OCI-LY3 (cell line): Measurements from ENCODE around the gene PARD6G.

Source experiments
- H2AFZ ChIP-seq: fragments of 200-600, 300-600 bp; shearing (Covaris generic); 2 replicates; pipeline ENCODE4 v1.6.0; 2014; ENCODE audit warnings: antibody characterized with exemption, low read depth, low read length
- H3K27ac ChIP-seq: fragments of 200-600, 300-600 bp; sonication (generic); 2 replicates; pipeline ENCODE4 v1.5.1; 2014; ENCODE audit warnings: mild to moderate bottlenecking, low read length, moderate library complexity, mixed read lengths
- H3K27me3 ChIP-seq: fragments of 200-600, 300-600 bp; sonication (generic); 2 replicates; pipeline ENCODE4 v1.6.1; 2014; ENCODE audit warnings: low read depth, low read length, mixed read lengths
- H3K36me3 ChIP-seq: fragments of 200-600, 300-600 bp; sonication (generic); replicated peaks from 2 replicates; pipeline ENCODE3; 2014; ENCODE audit warnings: low read depth, low read length, mixed read lengths
- H3K4me1 ChIP-seq: fragments of 300-600, 200-600 bp; sonication (generic); 2 replicates; pipeline ENCODE4 v1.6.1; 2014; ENCODE audit warnings: low read length, mixed read lengths
- H3K4me2 ChIP-seq: fragments of 200-600, 300-600 bp; sonication (generic); 2 replicates; pipeline ENCODE4 v1.6.1; 2014; ENCODE audit warnings: low read length, mixed read lengths
- H3K4me3 ChIP-seq: fragments of 300-600, 200-600 bp; sonication (generic); 2 replicates; pipeline ENCODE4 v1.5.1; 2014; ENCODE audit warnings: antibody characterized with exemption, mild to moderate bottlenecking, low read length, moderate library complexity
- H3K79me2 ChIP-seq: fragments of 300-600, 200-600 bp; shearing (Covaris generic); 2 replicates; pipeline ENCODE4 v1.6.1; 2014; ENCODE audit warnings: mild to moderate bottlenecking, low read length, mixed read lengths
- H3K9ac ChIP-seq: fragments of 300-600, 200-600 bp; shearing (Covaris generic); 2 replicates; pipeline ENCODE4 v1.6.0; 2014; ENCODE audit warnings: mild to moderate bottlenecking, low read length, moderate library complexity
- H3K9me3 ChIP-seq: fragments of 200-600, 300-600 bp; shearing (Covaris generic); 2 replicates; pipeline ENCODE4 v1.6.1; 2014; ENCODE audit warnings: low read length, mixed read lengths; ENCODE audit not compliant: insufficient read depth
- H4K20me1 ChIP-seq: fragments of 200-600, 300-600 bp; sonication (generic); 2 replicates; pipeline ENCODE4 v1.6.1; 2016; ENCODE audit warnings: low read length, mixed read lengths; ENCODE audit not compliant: insufficient read depth
- EZH2phosphoT487 ChIP-seq: fragments of 200-600 bp; shearing (Covaris generic); IDR thresholded peaks from 2 replicates; pipeline ENCODE4 v1.6.1; 2018; ENCODE audit warnings: antibody characterized with exemption, mixed run types, low read depth
- TF ChIP-seq, protein P1 (sequence below): fragments of 200-600, 300-600 bp; sonication (generic); IDR thresholded peaks from 2 replicates; pipeline ENCODE4 v1.5.1; 2014; ENCODE audit warnings: antibody characterized with exemption, low read length, low read depth

PARD6G gene

DNA sequence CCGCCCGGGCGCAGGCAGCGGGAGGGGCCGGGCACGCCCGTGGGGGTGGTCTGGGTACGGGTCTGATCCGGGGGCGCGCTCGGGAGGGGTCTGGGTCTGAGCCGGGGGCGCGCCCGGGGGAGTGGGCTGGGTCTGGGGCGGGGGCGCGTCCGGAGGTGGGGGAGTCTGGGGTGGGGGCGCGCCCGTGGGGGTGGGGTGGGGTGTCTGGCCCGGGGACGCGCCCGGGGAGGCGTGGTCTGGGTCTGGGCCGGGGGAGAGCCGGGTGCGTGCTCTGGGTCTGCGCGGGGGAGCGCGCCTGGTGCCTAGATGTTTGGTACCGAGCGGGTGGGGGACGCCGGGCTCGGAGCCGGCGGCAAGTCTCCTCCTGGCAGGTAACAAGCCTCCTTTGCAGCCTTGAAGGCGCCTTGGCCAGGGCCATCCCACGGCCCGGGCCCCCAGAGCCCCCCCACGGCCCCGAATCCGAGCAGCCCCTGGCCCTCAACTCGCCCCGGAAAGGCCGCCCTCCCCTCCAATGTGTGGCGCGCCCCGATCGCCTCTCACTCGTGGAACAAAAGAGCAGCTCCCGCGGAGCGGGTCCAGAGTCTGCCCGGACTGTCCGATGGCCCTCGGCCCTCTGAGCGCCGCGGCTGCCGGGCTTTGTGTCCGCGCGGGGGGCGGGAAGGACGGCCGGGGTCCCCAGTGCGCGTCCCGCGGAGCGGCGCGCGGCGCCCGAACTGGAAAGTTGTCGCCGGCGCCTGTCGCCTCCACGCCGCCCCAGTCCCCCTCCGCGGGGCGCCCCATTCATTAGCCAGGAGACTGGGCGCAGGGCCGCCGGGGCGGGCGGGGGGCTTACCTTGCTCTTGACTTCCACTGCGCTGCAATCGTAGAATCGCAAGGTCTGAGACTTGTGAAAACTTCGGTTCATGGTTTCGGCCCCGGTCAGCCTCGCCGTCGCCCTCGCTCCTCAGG lies 595 bp downstream of the PARD6G start:
- Histone ChIP-seq H3K27ac (no peak overlapping the region), H3K9ac (peak overlapping the region; percentile 73), H4K20me1 (peaks cover 19% of the 10 kb centered on the region; the same call in 1 of the 2 replicates), H3K36me3 (no peaks in the 10 kb centered on the region), H3K27me3 (peaks cover 42% of the 10 kb centered on the region), H3K4me3 (peak overlapping the region; percentile 77), H3K9me3 (no peaks in the 10 kb centered on the region), H3K79me2 (no peaks in the 10 kb centered on the region), H3K4me1 (peaks cover 8% of the 10 kb centered on the region), H2AFZ (peak overlapping the region; percentile 22), H3K4me2 (peak overlapping the region; percentile 72)
- TF ChIP-seq, protein P1, sequence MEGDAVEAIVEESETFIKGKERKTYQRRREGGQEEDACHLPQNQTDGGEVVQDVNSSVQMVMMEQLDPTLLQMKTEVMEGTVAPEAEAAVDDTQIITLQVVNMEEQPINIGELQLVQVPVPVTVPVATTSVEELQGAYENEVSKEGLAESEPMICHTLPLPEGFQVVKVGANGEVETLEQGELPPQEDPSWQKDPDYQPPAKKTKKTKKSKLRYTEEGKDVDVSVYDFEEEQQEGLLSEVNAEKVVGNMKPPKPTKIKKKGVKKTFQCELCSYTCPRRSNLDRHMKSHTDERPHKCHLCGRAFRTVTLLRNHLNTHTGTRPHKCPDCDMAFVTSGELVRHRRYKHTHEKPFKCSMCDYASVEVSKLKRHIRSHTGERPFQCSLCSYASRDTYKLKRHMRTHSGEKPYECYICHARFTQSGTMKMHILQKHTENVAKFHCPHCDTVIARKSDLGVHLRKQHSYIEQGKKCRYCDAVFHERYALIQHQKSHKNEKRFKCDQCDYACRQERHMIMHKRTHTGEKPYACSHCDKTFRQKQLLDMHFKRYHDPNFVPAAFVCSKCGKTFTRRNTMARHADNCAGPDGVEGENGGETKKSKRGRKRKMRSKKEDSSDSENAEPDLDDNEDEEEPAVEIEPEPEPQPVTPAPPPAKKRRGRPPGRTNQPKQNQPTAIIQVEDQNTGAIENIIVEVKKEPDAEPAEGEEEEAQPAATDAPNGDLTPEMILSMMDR: no peak
- no peak for TF ChIP-seq EZH2phosphoT487

DNA sequence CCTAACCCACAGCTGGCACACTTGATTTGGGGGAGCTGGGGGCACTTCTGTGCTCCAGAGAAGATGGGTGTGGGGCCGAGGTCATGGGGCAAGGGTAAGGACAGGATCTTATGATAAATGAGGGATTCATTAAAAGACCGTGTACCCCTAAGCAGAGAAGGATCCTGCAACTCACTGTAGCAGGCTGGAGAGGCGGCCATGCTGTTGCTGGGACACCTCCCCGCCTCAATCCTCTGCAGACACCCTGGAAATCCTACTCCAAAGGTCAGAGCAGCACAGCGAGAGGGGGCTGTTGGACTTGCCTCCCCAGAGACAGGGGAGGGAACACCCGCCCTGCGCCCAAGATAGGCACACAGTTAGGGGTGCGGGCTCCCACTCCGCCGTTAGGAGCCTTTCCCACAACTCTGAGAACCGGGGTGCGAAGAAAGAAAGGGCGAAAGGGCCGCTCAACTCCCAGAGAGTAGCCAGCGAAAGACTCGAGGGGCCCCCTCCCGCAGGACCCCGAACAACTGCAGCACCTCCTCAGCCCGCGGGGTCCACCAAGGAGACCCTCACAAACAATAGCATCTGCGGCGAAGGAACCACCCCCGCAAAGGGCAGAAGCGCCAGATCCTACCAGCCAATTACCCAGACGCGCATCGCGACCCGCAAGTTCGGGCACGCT lies 1.4 kb downstream of the PARD6G start:
- peaks cover 25% of the 10 kb centered on the region; the same call in 1 of the 2 replicates for H4K20me1 ChIP-seq
- H3K9me3 ChIP-seq: no peaks in the 10 kb centered on the region
- peaks cover 39% of the 10 kb centered on the region for H3K27me3 ChIP-seq
- no peaks in the 10 kb centered on the region for H3K36me3 ChIP-seq
- TF ChIP-seq EZH2phosphoT487: 0 out of 2 replicates have a peak, but pooled peaks have one; percentile 34
- TF ChIP-seq, protein P1: no peak
- H3K79me2 ChIP-seq: no peaks in the 10 kb centered on the region
- H3K4me3 ChIP-seq: peak overlapping the region; percentile 77
- peak overlapping the region; percentile 73 for H3K9ac ChIP-seq
- H3K4me2 ChIP-seq: peak overlapping the region; percentile 72
- H3K27ac ChIP-seq: no peak overlapping the region
- no peak overlapping the region for H2AFZ ChIP-seq
- peaks cover 8% of the 10 kb centered on the region for H3K4me1 ChIP-seq

DNA sequence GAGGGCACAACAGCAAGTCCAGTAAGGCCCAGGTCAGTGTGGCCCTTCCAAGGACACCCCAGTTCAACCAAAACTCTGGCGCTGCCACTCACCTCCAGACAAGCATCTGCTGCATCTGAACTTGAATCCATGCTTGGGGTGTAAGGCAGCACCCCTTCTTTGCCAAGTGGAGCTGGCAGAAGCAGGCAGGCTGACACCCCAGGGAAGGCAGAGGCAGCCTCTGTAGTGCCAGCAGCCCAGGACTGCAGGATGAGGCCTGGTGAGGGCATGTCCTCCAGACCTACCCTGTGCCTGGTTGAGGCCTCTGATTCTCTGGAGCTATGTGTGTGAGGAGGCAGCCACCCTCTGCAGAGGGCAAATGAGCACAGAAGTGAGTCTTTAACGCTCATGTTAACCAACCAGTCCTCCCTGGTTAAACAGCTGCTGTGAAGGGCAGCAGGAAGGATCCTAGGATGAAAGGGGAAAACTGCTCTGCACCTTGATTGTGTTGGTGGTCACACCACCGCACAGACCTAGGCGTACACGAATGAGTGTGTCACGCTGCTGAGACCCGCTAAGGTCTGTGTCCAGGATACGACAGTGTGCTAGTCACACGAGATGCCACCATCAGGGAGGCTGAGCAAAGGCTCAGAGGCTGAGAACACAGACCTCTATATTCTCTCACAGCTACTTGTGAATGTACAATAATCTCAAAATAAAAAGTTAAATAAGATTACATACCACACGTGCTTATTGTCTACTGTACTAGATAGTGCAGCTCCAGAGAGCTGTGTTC lies 2.2 kb downstream of the PARD6G start:
- Histone ChIP-seq H2AFZ (no peak overlapping the region), H3K4me3 (0 out of 2 replicates have a peak overlapping the region, but pooled peaks have one; percentile 77), H3K9ac (no peak overlapping the region), H3K27me3 (peaks cover 42% of the 10 kb centered on the region), H3K9me3 (no peaks in the 10 kb centered on the region), H3K27ac (no peak overlapping the region), H3K4me2 (peak overlapping the region; percentile 72), H3K79me2 (no peaks in the 10 kb centered on the region), H3K4me1 (peaks cover 8% of the 10 kb centered on the region), H4K20me1 (peaks cover 32% of the 10 kb centered on the region; the same call in 1 of the 2 replicates), H3K36me3 (no peaks in the 10 kb centered on the region)
- TF ChIP-seq EZH2phosphoT487: no peak
- TF ChIP-seq, protein P1: no peak; the same call in 1 of the 2 replicates
